COLO668 (cell line): ENCODE data around the gene DDAH1.

ENCODE experiments used
- DNase-seq: peaks from one replicate; lab custom pipeline; 2025; ENCODE audit not compliant: unreplicated experiment; lab: John Stamatoyannopoulos, UW

The DDAH1 gene

GRCh38 chr1:85445906-85446305, 19.1 kb downstream of the DDAH1 start:
- no peak for DNase-seq

DNA sequence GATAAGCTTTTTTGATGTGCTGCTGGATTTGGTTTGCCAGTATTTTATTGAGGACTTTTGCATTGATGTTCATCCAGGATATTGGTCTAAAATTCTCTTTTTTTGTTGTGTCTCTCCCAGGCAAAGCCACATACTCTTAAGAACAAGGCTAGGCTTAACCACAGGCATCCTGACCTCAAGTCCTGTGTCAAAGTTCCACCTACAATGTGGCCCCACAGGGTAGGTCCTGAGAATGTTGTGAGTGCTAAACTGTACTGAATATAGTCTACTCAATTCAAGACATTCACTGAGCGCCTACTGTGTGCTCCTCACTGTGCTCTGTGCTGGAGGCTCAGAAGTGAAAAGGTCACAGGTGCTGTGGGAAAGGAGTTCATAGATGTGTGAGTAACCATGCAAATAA, 20.6 kb downstream of the DDAH1 start:
- no peak for DNase-seq

- no peak for DNase-seq
Observed at GRCh38 chr1:85440612-85441011, 24.3 kb downstream of the DDAH1 start.

DNA sequence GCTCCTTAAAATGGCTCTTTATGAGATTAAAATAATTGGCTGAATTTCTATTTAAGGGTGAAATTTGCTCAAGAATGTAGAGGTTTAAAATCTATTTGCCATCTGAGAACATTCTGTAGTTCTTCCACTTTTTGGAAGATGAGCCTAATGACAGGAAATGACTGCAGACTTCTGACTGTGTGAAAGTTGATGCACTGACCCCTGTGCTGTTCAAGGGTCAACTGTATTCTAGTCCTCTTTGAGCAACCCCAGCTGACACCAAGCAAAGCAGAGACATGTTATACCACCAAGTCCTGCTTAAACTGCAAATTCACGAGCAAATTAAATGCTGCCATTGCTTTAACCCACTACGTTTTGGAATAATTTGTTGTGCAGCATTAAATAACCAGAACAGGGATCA, 26.6 kb downstream of the DDAH1 start:
- DNase-seq, result no peak

- DNase-seq, result no peak
Observed at GRCh38 chr1:85437139-85437538, 27.8 kb downstream of the DDAH1 start.

DNA sequence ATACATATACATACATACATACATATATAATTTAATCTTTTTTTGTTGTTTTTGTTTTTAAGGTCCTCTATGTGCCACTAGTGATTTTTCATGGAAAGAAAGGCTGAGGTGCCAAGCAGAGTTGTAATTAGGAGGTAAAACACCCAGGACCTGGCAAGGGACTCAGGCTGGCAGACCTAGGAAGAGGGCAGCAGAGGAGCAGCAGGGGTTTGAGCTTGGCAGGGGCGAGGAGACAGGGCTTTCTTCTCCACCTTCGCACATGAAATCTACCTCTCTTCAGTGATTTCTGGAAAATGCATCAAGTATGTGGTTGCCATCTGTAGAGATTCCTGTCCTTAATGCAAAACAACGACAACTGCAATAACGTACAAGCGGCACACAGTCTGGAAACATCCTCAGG, 31.9 kb downstream of the DDAH1 start:
- no peak for DNase-seq

DNA sequence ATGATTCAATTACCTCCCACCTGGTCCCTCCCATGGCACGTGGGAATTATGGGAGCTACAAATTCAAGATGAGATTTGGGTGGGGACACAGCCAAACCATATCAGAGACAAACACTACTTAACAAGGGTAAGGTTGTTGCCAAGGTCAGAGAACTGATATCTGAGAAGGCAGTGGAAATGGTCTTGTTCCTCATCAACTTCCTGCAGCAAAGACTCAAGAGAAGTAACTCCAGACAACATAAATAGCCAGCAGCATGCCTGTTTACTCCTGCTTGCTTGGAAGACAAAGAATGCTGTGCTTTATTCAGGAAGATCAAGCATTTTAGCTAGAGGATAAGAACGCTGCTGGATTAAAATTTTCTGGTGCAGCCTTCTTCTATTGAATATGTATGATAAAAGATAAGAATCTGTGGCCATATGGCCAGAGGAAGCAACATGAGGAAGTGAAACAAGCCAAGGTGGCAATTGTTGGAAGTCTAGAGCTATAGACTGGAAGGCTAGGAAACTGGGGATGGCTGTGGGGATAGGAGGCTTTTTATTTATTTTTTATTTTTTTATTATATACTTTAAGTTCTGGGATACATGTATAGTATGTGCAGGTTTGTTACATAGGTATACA, 36.4 kb downstream of the DDAH1 start:
- no peak for DNase-seq

GRCh38 chr1:85427849-85428248, 37.1 kb downstream of the DDAH1 start:
- no peak for DNase-seq

DNA sequence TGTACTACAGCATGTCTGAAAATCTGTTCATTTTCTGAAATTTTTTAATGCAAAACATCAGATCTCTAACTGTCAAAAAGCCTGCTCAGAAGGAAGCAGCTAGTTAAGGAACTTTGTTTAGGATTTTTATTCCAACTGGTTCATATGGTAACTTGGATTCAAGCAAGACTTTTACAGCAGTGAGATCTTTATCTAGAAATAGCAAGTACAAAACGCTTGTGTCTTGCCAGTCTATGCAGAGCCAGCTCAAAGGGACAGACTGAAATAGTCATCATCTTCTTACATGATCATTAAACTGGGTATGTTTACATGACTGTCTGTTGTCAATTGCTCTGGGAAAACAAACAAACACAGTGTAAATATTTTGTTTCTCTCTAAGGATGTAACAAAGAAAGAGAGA, 37.6 kb downstream of the DDAH1 start:
- no peak for DNase-seq

GRCh38 chr1:85421179-85421578, 43.8 kb downstream of the DDAH1 start:
- DNase-seq, result no peak

GRCh38 chr1:85420199-85420598, 44.8 kb downstream of the DDAH1 start:
- no peak for DNase-seq

DNA sequence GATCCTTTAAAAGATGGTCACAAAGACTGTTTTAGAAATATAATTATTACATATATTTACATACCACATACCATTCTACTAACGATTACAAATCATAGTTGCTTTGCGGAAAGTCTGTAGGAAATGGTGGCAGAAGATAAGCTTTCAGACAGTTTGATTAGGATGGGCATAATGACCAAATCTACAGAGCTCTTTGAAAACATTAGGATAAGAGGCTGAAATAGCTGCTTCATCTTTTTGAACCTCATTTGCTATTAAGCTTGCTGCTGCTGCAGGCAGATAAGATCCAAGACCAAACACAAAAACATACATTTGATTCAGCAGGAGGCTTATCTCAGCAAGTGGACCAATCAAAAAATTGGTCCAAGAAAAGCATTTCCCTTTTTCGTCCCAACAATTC, 47.1 kb downstream of the DDAH1 start:
- no peak for DNase-seq

DNA sequence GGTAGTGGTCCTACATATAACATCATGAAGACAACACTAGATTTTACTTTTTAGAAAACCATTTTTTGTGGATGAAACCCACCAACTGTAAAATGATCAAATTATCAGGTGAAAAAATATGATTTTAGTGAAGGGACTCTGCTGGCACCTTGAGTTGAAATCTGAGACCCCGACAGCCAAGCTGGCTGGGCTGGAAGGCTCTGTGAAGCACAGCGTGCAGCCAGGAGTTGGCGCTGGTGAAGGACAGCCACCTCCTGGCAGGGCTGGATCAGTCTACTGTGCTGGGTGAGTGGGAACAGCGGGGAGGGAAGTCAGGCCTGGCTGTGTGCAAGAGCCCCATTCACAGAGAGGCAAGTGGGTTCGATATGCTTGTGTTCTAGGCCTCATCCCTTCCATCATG, 47.9 kb downstream of the DDAH1 start:
- no peak for DNase-seq

DNA sequence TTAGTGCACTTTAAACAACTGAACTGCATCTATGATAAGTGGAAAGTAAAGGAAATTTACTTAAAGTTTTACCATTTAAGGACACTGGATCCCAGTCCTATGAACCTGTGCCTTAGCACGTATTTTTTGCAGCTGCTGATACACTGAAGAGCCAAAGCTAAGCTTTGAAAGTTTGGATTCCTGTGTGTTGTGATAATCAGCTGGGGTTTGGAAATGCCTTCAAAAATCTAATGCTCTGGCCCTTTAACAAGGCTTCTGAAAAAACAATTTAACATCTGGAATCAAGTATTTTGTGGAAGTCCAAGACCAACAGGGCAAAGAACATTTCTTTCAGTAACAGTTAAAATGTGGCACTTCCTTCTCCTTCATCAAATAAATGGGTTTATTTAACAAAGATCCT, 51.8 kb downstream of the DDAH1 start:
- no peak for DNase-seq

DNA sequence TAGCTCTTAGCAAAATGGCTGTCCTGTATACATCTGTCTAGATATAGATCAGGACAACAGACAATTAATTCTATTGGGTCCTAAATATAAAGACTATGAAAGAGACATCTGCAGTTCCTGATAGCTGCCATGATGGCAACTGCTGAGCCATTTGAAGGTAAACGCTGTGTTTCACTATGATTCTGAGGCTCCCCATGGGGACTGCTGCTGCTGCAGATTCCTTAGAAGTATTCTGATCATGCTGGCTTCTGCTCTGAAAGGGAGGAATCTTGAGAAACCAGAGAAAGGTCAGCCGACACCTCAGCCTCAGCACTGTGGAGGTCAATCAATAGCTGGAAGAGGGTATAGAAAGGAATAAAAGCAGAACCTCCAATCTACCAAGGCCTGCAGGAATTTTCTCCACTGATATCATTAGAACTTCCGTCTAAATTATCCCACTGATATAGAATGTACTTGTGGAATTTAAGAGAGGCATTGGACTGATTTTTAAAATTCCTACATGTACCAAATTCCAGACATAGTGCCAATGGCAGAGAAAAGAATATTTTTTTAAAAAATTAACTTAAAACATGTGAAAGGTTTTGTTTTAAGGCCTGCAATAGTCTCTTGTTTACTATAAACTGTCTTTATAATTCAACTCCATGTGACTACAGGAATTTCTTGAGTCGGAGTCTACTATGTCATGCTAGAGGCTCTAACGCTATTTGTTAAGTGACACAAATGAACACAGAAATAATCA, 53.2 kb downstream of the DDAH1 start:
- no peak for DNase-seq

GRCh38 chr1:85409516-85409915, 55.4 kb downstream of the DDAH1 start:
- DNase-seq, result no peak

GRCh38 chr1:85407746-85408377, 57.1 kb downstream of the DDAH1 start:
- no peak for DNase-seq

GRCh38 chr1:85406887-85407533, 57.9 kb downstream of the DDAH1 start:
- DNase-seq, result no peak

GRCh38 chr1:85406081-85406480, 58.9 kb downstream of the DDAH1 start:
- no peak for DNase-seq

DNA sequence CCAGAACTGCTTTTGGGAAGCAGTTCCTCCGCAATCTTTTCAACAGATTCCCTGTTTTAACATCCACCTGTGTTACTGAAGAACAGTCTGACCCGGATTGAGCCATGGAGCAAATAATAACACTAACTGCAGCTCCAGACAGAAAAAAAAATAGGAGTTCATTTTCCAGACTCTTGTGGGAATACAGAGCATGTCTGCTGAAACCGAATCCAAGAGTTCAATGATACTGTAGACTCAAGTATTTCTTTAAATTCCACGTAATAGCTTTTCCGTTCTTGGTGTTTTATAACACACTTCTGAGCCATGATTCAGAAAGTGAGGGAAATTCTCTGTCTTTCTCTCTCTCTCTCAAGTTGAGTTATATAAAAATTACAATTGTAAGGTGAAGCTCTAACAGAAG, 60.6 kb downstream of the DDAH1 start:
- no peak for DNase-seq

DNA sequence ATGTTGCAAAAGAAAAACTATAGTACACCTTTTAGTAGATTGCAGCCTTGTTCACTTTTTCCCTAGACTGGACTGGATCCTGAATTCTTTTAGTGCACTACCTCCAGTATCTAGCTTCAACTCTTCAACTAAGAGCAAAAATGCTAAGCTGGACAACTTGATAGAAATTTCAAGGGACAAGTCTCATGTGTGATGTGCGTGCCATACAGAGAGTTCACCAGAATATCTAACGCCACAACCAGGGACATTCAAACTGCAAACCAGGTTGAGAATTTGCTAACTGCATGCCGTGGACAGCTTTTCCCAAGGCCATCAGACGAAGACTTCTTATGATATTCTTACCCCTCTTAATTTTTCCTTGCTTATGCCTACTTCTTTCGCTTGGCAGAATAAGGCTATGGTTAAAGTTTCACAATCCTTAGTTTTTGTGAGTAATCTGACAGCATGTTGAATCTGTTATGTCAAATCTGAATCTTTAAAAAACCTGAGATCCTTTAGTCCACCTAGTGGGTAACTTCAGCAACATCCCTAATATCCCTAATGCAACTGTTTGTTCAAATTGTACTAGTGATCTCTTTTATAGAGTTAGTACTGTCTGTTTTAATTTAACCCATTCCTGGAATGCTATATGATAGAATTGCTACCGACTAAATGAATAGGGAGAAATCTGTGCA, 66.4 kb downstream of the DDAH1 start:
- DNase-seq, result no peak
